Erythroblast (primary cell): ENCODE results near the gene LETM1.
A peak's percentile ranks its signal among the peaks of the same experiment; 100 is the strongest.

ENCODE experiments used
- DNase-seq, 2 experiments: peaks; one replicate each; lab custom pipeline; 2025; lab: John Stamatoyannopoulos, UW
- GATA1 ChIP-seq: IDR thresholded peaks from 2 replicates; pipeline ENCODE4 v1.6.1; 2011; ENCODE audit warnings: low read depth, mild to moderate bottlenecking, control low read depth, low read length, moderate library complexity
- POLR2A ChIP-seq: IDR thresholded peaks from 2 replicates; pipeline ENCODE4 v1.6.1; 2011; ENCODE audit warnings: mild to moderate bottlenecking, low read length

Gene LETM1

GRCh38 chr4:1769692-1770091 is 86.3 kb downstream of the LETM1 start:
- TF ChIP-seq GATA1 = no peak
- no peak for DNase-seq

DNA sequence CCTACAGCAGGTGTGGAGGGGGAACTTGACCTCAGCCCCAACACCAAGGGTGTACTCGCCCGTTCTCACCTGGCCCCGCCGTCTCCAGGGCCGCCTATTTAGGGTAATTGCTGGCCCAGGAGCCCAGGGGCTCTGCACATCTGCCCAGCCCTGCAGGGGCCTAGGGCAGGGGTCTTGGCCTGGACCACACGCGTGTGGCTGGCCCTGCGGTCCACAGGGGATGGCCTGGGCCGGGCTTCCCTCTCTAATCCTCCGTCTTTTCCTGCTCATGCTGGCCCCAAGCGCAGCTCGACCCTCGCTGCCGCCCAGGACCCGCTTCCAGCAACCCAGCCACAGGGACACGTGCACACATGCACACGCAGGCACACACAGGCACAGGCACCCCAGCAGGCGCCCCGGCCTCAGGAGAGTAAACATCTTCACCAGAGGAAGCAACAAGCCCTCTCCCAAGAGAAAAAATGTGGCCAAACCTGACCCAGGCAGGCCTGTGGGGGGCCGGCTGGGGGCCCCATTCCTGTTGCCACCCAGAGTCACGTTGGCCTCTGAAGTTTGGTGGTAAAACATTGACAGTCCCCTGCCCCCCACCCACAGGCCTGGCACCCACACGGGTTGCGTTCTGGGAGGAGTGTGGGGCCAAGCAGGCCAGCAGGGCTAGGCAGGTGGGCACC is 87.5 kb downstream of the LETM1 start:
- DNase-seq = no peak
- no peak for TF ChIP-seq POLR2A
- no peak for TF ChIP-seq GATA1

GRCh38 chr4:1767770-1768366 is 88.1 kb downstream of the LETM1 start:
- DNase-seq = peak; percentile 38 to 47
- TF ChIP-seq POLR2A (no peak), GATA1 (no peak)

GRCh38 chr4:1767061-1767769 is 88.7 kb downstream of the LETM1 start:
- no peak for TF ChIP-seq POLR2A
- no peak for TF ChIP-seq GATA1
- DNase-seq = peak; percentile 33 to 34

- no peak for TF ChIP-seq POLR2A
- DNase-seq = no peak
These were observed 89.6 kb downstream of the LETM1 start for GRCh38 chr4:1766106-1767060.

DNA sequence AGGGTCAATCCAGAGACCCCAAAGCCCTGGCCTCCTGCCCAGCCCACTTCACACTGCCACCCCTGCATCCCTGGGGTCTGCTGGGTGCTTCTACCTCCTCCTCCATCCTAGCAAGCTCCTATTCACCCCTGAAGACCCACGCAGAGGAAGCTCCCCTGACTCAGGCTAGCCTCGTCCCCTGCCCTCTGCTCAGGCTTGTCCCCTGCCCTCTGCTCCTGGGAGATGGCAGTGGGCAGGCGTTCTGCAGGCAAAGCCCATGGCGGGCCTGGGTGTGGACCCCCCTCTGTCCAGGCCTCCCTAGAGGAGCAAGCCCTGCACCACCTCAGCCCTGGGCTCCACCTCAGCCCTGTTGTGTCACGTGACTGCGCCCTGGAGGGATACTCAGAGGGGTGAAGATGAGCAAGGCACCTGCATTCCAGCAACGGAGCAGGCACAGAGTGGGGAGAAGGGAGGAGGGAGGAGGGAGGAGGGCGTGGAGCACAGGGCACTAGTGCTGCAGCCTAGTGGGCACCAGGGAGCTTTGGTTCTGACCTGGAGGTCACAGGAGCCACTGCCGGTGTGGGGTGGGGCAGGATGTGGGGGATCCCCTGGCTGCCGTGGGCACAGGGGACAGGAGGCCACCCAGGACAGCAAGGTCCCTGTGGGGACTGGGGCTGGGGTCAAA is 90.4 kb downstream of the LETM1 start:
- no peak for TF ChIP-seq POLR2A
- TF ChIP-seq GATA1 = no peak
- DNase-seq = no peak

DNA sequence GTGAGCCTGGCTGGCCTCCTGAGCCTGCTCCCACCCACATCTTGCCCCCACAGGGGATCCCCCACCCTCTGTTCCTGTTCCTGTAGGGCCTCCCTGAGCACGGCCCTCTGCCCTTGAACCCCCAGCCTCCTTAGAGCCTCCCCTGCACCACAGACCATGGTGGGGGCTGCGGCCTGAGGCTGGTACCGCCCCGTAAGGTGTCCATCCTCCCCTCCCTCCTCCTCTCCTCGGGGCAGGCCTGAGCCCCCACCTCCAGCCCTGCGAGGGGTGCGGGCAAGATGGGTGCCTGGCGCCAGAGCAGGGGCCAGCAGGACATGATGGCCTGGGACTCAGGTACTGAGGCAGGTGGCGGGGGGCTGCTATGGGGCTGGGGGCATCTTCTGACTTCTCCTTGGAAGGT is 91.3 kb downstream of the LETM1 start:
- no peak for DNase-seq
- TF ChIP-seq GATA1 (no peak), POLR2A (no peak)

DNA sequence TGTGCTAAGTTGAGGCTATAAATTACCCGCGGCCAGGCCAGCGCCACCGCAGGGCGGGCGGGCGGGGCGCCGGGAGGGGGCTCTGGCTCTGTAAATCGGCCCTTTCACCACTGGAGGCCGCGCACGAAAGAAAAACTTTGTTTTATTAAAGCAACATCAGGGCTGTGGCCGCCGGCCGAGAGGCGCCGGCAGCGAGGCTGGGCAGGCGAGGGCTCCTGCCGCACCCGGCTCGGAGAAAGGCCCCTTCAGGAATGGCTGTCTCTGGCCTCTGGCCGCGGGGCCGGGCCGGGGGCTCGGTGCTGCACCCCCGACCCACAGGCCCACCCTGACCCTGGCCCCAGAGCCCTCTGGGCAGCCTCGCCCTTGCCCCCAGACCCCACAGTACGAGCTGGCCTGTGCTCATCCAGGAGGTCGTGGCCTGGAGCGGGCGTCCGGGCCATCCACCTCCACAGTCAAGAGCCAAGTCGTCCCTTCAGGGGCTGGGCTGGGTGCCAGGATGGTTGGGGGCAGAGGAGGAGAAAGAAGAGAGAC is 92.3 kb downstream of the LETM1 start:
- TF ChIP-seq POLR2A (no peak), GATA1 (no peak)
- DNase-seq = peak; percentile 44 to 51

DNA sequence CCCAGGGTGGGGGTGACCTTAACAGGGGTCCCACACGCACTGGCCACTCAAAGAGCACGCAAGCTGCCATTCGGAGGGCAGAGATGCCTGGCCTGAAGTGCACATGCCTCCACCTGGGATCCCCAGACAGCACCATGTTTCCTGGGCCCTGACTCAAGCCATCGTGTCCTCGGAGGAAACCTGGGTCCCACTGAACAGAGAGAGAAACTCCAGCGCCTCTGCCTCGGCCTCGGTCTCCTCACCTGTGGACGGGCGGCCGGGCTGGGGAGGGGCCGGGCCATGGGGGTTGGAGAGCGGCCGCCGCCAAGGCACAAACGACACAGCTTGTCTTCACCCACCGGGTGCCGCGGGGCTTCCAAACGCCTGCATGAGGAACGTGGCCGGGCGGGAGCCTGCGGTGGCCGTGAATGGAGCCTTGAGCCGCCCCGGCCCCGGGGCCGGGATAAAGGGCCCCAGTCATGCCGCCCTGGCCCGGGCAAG is 92.8 kb downstream of the LETM1 start:
- TF ChIP-seq GATA1 (no peak), POLR2A (no peak)
- DNase-seq = no peak

DNA sequence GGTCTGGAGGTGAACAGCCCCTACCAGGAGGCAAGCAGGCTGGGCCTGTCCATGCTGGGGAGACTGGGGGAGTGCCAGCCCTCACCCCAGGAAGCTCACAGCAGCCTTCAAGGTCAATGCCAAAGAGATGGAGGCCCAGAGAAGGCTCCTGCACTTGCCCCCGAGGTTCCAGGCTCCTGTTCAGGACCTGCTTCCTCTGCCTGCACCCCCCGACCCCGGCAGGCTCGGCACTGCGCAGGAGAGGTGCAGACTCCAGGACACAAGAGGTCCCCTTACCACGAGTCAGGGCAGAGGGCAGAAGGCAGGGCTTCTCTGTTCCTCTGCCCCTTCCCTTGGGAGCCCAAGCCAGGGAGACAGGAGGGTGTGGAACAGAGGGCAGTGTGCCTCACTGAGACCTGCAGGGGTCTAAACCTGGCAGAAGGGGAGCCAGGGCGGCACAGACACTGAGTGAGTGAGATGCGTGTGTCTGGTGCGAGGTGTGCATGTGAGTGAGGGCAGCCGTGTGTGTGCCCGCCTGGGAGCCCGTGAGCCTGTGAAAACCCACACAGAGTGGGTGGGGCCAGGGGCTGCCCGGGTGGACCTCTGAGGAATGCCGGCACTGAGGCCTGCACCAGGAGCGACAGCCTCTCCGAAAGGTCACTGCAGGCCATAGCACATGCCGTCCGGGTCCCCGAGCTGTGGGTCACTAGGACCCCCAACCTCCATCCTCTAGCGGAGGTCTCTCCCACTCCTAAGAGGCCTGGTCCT is 93.5 kb downstream of the LETM1 start:
- DNase-seq = no peak
- TF ChIP-seq POLR2A (no peak), GATA1 (no peak)
